ENCODE data around the gene IQGAP2.

Gene IQGAP2

DNA sequence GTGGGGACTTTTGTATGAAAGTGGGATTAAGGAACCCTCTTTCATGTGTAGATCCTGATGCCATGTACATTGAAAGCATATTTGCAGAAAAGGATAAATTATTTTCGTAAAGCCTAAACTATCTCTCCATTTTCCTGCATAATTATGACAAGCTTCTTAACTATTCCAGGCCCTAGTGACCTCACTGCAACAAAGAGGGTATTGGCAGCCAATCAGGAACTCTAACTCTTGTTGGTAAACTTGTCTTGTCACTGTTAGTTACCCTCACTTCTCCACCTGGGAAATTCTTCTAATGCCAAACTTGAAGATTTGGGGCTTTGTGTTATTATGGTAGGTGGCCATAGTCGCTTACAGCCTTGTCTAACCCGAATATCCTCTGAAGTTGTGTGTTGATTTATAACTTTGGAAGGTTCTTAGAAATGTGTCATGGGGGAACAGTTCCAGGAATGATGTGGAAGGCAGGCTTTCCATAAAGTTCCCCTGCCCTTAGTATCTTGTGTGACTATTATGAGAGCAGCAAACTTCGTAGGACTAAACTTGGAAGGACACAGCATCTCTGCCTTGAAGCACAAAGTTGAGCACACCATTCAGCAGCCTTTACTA, 52.5 kb downstream of the IQGAP2 start:
- no peak for DNase-seq

DNA sequence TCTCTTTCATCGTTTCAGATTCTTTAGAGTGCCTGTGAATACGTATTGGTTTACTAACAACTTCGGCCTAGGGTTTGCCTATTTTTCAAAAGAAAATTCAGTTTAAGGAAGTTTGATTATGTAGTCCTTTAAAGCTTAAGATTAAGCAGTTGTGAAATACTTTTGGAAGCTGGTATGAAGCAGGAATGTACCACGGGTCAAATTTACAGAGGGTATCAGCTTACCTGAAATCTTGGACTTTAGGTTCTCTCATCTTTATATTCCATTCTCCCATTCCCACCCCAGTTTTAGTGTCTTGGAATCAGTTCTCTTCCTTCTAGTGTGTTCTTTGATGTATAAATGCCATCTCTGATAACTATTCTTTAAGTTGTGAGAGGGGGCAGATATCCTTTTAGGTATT, 53.2 kb downstream of the IQGAP2 start:
- no peak for DNase-seq

DNA sequence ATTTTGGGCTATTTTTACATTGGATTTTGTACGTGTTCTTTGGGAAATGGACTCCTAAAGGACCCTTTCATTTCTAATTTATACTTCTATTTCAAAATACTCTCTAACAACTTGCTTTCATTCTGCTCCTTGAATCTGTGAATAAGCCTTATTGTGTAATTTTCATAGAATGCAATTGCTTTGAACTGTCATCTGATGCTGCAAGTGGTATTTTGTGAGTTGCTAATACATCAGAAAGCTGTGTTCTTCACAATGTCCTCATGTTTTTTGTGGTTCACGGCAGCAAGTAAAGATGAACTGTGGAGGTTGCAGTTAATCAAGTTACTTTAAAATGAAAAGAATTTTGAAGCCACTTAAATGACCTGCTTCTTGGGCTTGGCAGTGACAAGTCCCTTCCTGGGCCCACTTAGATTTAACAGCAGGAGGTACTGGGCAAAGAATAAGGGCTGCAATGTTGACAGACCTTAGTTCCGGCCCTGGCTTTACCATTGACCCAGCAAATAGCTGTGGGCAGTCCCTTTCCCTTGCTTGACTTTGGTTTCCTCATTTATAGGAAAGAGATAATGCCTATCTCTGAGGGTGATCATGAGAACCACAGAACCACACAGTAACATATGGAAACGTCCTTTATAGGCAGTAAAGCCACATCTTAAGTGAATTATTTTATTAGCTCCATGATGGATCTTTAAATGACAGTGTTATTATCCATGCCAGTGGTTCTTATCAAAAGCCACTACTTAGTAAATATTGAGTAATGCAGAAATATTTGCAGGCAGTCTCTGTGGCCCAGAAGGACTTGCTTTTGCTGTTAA, 54.8 kb downstream of the IQGAP2 start:
- DNase-seq = no peak

DNA sequence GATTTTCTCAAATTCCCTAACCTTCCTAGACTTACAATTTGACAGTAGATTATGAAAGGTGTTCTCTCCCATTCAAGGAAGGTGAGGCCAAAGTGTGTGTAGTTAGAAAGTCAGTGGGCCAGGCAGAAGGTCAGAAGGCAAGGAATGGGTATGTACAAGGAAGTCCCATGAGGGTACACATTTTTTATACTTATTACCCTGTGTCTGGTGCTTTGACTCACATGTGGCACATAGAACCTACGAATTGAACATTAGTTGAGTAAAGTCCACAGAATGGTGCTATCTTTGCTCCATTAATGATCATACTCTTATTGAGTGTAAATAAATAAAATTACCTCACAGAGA, 55.4 kb downstream of the IQGAP2 start:
- DNase-seq = no peak

DNA sequence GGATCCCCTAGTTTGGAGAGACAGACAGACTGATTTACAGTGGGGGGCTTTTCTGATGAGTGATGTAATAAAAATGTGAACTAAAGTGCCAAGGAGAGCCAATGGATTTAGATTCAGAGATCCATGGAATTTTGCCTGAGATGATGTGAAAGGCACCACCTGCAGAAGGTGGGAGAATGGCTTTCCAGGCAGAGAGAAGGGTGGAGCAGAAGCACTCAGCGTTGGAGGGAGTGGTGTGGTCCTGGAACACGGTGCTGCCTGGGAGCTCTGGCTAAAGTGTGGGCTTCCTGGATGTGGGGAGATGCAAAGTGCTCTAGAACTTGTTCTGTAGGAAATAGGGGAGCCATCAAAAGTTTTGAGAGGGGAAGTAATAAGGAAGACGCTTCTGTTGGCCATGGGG, 57.0 kb downstream of the IQGAP2 start:
- no peak for DNase-seq

DNA sequence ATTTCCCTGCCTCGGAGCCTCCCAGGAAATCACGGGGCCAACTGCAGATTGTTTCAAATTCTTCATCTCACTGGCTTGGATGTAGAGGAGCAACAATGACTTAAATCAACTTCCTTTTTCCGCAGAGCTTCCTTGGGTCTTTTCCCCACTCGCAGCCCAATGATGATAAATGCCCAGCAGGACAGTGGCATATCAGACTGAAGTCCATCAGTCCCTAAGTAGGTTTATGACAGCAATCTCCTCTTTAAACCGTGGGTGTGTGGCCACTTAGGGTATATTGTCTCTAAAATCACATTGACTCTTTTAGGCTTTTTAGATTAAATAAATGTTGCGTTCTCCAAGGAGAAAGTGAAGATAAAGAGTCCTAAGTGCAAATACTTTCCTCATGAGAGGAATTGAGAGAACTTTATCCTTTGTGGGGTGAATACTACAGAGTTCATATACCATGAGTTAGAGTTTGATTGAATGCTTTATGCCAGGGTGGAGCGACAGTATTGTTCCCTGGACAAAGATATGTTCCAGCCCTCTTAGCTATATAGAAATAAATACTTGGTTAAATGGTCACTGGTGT, 59.1 kb downstream of the IQGAP2 start:
- DNase-seq = no peak

DNA sequence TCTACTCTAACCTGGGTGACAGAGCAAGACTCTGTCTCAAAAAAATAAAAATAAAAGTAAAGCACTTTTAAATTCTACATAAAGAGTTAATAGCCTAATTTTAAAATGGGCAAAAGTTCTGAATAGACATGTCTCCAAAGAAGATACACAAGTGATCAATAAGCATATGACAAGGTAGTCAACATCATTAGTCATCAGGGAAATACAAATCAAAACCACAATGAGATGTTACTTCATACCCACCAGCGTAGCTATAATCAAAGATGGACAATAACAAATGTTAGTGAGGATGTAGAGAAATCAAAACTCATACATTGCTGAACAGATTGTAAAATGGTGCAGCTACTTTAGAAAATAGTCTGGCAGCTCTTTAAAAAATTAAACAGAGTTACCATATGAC, 64.1 kb downstream of the IQGAP2 start:
- DNase-seq = no peak

DNA sequence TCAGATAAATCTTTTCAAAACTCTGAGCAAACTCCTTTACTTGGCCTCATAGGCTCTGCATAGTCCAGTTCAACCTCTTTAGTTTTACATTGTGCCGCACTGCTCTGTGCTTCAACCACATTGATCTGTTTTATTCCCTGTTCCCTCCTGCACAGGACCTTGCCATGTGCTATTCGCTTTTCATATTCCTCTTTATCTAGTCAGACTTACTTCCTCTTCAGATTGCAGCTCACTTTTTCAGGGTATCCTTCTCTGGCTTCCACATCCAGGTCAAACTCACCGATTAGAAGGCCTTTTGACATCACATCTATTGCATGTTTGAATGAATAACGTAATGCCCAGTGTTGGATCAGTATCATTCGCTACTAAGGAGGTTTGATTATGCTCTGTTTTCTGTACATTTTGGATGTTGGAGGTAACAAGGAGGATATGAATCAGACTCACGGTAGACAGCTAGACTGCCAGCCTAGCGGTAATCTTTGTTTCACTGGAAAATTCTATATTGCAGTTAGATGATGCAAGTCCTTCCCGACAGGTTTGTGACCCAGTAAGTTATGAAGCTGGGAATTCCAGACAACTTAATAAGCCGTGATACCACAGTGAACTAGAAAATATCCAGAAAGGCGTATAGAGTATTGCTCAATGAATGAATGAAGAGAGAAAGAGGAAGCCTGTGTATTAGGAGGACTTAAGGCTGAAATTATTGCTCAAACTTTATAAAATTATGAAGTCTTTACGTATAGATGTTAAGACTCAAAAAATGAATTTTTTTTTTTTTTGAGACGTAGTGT, 65.7 kb downstream of the IQGAP2 start:
- no peak for DNase-seq

DNA sequence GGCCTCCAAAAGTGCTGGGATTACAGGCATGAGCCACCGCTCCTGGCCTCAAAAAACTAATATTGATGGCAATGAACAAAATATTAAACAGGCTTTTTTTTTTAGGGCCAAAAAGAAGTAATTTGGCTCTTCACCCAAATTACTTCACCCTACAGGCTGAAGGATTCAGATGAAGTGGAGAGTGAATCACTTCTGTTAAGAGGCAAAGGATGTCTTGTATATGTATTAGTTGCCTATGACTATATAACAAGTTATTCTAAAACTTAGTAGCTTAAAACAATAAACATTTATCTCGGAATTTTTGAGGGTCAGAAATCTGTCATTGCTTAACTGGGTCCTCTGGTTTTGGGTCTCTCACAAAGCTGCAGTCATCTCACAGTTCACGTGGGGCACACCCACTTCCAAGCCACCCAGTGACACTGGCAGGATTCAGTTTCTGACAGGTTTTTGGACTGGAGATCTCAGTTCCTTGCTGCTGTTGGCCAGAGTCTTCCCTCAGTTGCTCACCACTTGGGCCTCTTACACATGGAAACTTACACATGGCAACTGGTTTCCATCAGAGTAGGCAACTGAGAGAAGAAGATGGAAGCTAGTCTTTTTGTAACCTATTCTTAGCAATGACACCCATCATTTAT, 66.7 kb downstream of the IQGAP2 start:
- DNase-seq = no peak

DNA sequence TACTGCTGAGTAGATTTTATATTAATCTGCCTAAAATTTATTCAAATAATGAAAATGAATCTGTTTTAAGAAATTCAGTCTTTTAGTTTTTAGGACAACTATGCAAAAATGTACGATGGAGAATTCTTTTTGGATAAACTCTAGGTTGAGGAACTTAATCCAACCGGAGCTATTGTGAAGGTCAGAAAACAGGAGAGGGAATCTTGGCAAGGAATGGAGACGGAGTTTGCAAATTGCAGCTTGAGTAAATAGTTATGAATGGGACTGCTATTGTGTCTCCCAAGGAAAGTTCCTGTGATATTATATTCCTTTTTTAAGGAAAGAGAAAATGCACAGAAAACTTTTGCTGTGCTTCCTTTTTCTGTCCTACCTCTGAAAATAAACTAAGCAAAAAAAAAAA, 67.9 kb downstream of the IQGAP2 start:
- no peak for DNase-seq

DNA sequence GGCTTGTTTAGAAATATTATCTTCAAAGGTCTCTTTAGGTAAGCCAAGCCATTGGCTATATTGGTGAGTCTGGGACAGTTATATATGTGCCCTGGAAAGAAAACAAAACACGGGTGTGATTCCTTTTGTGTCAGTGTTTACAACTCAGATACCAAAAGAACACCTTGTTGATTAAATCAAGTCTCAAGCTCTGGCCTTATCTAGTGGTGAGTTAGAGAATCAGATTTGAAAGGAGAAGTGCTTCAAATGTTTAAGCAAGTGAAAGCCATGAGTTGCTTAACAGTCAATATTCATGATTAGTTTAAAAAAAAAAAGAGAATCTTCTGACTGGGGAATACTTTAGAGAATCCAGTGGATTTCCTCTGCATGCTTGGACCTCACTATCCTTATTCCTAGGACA, 68.3 kb downstream of the IQGAP2 start:
- no peak for DNase-seq

DNA sequence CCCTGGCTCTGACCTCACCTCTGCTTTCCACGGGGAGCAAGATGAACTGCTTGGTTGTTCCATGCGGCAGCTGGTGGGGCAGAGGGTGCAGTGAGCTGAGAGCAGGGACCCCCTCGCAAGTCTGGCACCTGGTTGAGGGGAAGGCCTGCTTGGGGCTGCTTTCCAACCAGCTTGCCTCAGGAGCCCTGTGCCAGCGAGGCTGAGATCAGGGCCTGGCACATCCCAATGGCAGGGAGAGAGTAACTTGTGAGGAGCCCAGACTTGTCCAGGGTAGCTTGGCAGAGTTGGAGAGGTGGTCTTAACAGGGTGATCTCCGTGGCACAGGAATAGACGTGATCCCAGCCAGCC, 68.9 kb downstream of the IQGAP2 start:
- DNase-seq = no peak

DNA sequence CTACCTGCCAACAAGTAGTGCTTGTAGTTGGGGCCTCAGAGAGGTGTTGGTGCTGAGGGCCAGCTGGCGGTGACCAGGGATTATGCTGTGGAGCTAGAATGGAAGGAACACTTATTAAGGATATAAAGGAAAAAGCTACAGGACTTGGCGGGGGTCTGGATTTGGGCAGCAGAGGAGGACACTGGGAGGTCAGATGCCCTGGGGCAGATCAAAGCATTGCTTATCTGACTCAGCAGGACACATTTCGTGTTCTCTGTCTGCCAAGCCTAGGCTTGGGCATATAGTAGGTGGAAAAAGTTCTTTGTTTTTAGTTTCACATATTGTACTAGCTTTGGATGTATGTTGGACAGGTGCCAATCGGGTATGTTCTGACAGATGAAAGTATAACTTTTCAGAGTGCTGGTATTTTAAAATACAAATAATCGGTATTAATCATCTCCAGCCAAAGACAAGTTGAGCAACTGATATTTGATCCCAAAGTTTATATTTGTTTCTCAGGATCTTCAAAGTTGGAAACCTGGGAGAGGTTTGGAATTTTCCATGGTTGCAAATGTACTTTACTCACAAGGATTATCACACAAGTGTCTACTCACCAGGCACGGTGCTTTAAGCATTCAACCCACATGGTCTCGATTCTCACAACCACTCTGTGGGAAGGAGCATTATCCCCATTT, 69.4 kb downstream of the IQGAP2 start:
- DNase-seq = peak; percentile 25

DNA sequence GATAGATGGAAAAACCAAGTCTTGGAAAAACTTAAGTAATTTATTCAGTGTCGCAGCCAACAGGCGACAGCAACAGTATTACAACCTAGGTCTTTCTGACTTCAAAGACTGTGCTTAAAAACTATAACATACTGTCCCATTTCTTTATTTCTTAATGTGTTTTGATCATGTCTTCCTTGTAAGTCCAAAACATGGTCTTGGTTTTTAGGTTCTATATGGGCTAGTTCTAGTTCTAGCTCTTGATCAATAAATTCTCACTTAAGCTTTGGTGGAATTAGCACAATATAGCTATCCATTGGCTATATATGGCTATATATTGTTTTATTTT, 69.9 kb downstream of the IQGAP2 start:
- DNase-seq = no peak

DNA sequence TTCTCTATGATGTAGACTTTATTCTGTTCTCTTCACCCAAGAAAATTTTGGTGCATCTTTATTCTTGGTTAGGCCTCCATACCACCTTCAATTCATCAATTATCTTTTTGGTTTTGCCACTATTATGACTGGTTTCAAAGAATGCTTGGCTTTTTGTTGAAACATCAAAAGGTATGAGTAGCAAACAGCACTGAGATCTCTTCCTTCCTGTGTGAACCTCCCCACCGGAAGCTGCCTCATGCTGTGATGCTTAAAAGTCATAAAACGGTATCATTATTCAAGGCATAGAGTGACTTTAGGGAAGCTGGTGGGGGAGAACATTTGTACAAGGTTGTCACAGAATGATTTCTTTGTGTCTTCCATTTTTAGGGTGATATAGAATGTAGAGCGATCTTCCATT, 70.6 kb downstream of the IQGAP2 start:
- peak; percentile 80 for DNase-seq

DNA sequence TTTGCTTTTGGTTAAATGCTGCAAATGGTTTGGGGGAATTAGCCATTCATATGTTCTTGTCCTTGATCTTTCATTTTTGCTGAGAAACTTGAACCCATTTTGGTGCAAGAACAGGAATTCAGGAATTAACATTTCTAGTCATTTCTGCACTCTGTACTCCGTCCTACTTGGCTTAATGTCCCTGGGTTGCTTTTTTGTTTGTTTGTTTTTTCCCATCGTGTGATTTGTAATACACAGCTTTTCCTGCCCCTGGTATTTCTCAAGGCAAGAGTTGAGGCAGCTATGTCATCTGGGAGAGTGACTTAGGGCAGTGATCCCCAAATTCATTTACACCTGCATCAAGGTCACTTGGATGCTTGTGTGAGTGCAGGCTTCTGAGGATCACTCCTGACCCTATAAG, 71.3 kb downstream of the IQGAP2 start:
- no peak for DNase-seq

DNA sequence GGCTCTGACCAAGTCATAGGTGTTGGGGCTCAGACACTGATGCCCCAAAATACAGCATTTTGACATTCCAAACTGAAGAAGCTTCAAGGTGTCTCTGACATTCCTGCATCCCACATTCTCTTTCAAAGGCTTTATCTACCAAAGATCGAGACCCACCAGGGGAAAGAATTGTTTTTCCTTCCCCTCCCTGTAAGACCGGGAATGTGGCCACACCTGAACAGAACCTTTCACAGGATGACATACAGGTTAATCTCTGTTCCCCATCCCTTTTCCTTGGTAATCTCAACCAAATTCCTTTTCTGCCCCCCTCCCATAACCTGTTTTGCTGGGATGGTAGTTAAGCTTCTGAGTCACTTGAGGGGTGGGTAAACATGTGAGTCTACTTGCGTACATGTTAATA, 72.3 kb downstream of the IQGAP2 start:
- DNase-seq = no peak

DNA sequence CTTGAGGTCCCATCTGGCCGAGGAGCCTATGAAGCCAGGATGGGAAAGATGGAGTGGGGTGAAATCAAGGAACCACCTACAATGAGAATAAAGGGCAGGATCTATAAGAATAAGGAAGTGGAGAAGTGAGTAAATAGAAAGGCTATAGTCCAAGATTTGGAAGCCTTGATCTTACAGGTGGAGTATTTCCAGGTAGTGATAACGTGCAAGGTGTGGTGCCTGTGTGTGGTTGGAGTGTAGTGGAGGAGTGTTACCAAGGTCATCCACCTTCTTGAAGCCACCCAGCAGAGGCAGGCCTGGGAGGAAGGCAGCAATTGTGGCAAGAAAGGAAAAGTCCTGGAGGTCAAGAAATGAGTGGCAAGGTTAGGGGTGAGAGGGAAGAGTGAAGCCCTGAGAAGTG, 72.9 kb downstream of the IQGAP2 start:
- DNase-seq = no peak

DNA sequence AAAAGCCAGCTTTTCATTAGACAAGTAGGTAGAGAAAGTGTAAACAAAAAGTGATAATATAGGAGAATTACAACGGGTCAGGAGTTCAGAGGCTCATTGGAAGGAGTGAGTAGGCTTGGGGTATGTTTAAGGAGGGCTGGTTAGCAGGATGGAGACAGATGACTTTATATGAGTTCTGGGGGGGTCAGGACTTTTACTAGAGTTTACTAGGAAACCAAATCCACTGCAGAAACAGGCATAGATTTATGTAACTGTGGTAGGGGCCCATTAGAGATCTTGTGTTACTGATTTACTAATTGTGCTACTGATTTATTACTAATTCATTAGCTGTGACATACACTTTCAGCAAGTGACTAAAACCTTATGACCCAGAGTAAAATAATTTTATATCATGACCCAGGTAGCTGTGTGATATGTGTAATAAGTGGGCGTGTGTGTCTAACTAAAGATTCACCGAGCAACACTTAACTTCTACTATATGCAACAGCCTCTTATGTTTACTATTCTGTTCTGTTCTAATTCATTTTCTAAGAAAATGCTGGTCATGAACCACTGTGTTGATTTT, 73.5 kb downstream of the IQGAP2 start:
- no peak for DNase-seq

DNA sequence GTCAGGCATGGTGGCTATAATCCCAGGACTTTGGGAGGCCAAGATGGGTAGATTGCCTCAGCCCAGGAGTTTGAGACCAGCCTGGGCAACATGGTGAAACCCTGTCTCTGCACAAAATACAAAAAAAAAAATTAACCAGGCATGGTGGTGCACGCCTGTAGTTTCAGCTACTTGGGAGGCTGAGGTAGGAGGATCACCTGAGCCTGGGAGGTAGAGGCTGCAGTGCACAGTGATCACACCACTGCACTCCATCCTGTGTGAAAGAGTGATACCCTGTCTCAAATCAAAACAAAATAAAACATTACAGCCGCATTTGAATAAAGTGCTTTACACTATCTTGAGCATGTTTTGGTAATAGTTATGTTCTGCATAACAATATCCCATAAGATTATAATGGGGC, 74.0 kb downstream of the IQGAP2 start:
- DNase-seq = no peak

DNA sequence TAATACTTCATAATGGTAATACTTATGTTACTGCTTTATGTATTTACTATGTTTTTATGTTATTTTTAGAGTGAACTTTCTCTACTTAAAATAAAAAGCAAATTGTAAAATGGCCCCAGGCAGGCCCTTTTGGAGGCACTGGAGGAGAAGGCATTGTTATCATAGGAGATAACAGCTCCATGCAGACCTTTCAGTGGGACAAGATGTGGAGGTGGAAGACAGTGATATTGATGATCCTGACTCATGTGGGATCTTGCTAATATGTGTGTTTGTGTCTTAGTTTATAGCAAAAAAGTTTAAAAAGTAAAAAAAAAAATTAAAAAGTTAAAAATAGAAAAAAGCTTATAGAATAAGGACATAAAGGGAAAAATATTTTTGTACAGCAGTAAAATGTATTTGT, 74.5 kb downstream of the IQGAP2 start:
- DNase-seq = no peak

DNA sequence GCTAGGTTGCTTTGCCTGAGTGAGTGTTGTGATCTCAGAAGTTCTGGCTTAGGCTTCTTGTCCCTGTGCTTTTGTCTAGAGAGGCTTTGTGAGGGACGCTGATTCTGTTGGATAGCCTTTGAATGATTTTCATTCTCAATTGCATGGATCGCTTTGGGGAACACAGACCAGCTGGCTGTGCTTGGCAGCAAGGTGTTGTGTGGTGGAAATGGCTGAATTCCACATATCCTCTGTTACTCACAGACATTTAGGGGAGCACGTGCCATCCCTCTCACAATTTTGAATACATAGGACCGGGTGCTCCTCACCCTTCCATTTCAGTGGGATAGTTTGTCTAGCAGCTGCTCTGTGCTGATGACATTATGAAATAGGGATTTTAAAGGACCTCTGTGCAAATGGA, 76.2 kb downstream of the IQGAP2 start:
- DNase-seq = no peak

All from CD4-positive, alpha-beta T cell treated with Interleukin-17A for 4 hours (primary cell).